ENCODE data around the gene C1orf94. TPM values are rescaled to one million over a fixed set of nuclear protein-coding genes. Genes with fewer than 3 reads are reported as not detected.

The C1orf94 gene
- not detected in 5 replicates for total RNA-seq (2022; extraction: Qiagen RNA extraction; ENCODE audit: low read depth)

DNA sequence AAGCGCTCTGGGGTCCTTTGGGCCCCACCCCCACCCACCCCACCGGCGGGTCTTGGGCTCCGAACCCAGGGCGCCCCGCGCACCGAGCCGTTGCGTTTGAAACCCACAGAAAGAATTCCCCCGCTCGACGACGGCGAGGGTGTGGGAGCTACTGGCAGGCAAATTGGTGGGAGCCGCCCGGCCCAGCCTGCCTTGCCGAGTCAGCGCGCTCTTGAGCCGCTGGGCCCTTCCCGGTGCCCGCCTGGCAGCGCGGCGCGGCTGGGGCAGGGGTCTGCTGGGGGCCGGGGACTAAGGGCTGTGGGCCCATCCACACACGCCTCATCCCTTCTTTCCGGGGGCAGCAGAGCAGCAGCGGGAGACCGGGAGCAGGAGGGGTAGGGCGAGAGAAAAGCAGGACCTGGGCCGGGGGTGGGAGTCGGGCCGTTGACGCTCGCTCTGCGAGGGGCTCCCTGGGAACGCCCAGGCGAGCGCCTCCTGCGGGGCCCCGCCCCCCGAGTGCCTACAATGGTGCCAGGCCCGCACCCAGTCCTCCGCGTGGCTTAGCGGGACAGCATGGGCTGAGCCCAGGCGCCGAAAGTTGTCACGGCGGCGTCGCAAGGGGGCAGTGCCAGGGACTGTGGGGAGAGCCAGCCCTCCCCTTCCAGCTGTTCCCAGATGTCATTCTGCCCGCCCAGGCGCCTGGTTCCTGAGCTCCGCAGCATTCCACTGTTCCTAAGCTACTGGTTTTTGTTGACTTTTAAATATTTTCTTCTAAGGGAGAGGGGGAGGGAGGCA, at the start of gene C1orf94:
C1orf94 (plus strand) TSS at position 78 of the 774 bp plus-strand sequence. CDS start 883 bp downstream, outside the sequence.

GRCh38 chr1:34164771-34165391, 11.8 kb upstream of the C1orf94 start, which contains the start of gene CSMD2:
TSS of gene CSMD2 (minus strand) at chr1:34165230. CDS start at chr1:34165097, 133 bp downstream.

Other genes with a start within 250 kb of the C1orf94 start
- not detected in 5 replicates for gene CSMD2, start 11.7 kb upstream of the C1orf94 start, total RNA-seq (2022; extraction: Qiagen RNA extraction; ENCODE audit: low read depth)